ENCODE measurements around the gene KIFBP.

The KIFBP gene

DNA sequence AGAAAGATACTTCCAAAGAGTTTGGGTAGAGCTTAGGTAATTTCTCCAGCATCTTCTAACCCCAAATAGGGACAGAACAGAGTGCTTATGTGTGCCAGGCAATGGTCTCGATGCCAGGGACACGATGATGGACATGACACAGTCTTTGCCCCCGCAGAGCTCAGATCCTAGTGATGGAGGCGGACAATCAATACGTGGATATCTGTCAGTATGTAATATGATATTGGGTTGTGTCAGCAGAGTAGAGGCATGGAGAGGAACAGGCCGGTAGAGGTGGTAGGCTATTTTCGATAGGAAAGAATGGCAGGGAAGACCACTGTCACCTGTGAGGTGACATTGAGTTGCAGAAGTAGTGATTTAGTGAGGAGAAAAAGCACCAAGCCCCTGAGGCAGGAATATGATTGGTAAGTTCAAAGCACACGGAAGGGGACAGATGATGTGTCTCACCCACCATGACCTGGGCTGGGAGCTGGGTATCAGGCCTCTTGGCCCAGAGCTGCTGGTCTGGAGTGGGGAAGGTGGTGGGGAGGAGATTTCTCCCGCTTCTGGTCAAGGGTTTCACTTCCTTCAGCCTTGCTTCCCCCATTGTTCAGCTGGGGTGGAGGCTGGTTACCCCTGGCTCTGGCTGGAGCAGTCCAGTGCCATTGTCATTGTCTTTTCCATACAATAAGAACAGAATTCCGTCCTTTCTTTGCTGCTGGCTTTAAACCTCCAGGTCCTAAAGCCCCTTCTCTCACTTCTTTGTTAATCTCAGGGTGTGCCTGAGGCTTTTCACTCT lies 63.3 kb downstream of the KIFBP start:
- DNase-seq, result no peak

DNA sequence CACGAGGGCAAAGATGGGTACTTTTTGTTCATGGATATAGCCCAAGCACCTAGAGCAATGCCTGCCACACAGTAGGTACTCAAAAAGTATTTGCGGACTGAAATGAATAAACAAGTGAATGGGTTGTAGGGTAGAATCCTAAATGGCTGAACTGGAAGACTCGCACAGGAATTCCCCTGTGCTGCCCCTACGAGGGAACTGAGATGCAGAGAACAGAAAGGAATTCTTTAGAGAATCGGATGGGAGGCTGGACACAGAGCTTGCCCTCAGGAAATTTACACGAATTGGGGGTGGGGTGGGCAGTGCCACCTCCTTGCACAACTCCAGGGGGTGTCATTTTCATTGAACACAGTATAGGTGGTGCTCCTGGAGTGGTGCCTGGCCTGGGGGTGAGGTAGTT lies 64.1 kb downstream of the KIFBP start:
- no peak for DNase-seq

DNA sequence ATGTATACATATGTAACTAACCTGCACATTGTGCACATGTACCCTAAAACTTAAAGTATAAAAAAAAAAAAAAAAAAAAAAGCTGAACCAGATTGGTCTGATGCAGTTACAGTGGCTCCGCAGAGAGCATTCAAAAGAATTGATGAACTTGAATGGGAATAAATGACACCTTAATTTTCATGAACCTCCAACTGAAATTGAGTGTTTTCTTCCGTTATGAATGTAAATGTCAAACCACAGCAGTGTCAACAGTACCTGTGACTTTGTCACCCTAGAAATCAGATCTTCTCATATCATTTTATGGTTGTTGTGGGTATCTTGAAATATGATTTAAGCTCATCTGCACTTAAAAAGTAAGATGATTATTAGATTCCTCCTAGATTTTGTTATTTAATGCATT lies 66.6 kb downstream of the KIFBP start:
- DNase-seq, result no peak

DNA sequence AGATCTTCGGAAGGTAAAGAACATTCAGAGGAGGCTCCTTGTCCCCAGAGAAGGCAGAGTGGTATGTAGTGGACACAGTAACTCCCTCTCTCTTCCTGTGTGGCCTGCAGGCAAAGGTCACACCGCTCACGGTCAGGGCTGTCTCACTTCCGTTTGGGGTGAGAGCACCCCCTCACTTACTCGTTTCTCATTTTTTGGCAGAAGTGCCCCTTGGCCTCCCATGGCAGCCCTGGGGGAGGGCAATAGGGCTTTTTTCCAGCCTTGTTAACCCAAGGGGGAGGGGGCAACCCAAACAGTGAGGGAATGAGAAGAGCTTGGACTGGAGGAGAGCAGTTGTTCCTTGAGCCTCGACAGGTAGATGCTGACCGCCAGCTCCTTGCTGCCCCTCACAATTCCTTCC lies 67.5 kb downstream of the KIFBP start:
- no peak for DNase-seq

DNA sequence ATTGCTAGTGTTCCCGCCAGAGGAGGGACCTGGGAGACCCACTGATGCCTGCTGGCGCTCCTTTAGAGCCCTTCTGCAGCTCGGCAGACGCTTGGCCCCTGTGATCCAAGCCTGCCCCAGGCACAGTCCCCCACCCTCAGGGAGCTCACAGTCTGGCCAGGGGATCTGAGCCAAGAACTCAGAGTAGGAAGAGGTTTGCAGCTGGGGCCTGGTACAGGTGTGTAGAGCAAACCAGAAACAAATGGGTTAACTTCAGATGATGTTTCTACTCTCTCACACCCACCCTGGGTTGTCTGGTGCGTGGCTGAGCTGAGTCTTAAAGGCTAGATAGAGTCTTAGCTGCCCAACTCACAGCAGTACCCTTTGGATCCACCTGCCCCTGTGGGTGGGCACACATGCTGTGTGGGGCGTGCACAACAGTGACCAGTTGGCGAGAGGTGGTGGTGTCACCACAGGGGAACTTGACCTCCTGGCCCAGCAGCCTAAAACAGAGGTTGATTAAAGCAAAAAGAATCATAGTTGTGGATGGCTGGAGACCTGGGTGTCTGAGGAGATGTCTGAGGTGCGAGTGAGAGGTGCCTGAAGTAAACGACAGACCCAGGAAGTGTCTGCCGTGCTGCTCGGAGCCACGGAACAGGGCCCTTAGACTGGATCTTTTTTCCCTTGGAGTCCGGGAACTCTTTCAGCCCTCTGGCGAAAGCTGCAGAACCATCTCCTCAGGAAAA lies 68.1 kb downstream of the KIFBP start:
- no peak for DNase-seq

DNA sequence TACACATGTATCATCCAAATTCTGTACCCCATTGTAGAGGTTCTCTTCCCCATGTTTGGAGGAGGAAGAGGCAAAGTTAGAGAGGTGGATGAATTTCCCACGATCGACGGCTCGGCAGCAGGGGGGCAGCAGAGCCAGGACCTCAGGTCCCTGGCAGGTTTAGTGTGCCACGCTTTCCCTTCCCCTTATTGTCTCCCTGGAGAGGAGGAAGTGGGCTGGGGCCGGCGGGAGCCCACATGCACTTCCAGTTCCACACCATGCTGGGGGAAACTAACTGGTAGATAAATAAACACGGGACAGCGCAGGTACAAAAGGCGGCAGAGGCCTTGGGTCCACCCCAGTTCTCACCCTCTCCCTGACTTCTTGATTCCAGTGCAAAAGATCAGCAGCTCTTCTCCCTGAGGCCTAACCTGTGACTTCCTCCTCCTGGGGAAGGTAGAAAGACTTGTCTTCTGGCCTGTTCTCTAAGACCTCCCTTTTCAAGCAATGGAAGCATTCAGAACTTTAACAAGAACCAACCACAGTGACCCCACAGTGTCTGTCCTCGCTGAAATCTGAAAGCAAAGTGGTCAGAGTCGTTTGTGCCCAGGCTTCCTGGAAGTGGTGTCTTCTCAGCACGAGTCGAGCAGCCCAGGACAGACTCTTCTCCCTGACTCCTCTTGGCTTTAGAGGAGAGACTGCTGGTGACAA lies 68.8 kb downstream of the KIFBP start:
- no peak for DNase-seq

DNA sequence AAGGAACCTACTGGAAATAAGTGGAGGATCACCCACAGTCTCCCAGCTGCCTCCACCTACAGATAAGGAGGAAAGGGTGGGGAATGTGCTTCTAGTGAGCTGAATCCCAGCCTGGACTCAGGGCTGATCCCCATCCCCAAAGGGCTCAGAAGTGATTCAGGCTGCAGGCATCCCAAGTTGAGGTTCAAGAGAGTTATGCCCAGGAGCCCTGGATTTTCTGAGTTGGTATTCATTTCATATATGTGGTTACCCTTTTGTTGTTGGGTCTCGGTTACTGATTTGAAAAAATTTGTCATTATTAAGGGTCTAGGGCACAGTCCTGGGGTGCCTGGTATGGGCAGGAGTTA lies 69.3 kb downstream of the KIFBP start:
- DNase-seq, result no peak

DNA sequence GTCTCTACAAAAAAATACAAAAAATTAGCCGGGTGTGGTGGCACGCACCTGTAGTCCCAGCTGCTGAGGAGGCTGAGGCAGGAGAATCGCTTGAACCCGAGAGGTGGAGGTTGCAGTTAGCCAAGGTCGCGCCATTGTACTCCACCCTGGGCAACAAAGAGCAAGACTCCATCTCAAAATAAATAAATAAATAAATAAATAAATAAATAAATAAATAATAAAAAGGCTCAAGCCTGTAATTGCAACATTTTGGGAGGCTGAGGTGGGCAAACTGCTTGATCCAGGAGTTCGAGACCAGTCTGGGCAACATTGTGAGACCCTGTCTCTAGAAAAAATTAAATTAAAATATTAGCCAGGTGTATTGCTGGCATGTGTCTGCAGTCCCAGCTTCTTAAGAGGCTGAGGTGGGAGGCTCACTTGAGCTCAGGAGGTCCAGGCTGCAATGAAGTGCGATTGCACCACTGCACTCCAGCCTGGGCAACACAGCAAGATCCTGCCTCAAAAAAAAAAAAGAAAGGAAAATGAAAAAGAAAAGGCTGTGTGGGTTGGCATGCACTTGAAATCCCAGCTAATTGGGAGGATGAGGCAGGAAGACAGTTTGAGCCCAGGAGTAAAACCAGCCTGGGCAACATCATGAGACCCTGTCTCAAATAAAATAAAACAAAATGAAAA lies 71.7 kb downstream of the KIFBP start:
- no peak for DNase-seq

DNA sequence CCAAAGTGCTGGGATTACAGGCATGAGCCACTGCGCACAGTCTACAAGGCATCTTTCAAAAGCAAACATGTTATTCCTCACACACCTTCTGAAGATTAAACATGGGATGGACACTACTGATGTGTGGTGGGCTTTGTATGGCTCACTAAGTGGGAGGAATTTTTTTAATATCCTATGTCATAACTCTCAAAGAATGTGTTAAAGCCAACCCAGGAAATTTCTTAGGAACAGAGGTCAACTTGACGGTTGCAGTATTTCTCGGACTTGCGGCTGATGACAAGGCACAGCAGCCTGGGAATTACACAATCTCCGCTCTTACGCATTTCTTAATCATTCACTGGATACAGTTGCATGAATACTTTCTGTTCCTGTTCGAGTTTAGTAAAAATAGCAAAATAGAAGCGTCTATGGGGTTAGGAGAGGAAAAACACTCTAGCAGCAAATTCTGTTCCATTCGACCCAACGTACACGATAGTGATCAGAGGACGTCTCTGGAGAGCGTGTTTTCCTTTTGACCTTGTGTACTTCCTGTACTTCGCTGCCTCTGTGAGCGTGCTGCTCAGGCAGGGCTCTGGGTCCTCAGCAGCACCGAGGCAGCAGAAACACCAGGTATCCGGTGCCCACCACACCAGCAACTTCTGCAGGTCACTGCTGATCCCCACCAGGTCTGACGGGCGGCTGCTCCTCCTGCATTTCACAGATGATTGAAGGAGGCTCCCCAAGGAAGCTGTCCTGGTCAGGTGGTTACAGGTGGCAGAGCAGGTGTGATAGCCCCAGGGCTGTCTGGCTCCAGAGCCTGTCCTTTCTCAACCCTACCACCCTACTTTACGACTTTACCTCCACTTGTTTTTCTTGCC lies 72.9 kb downstream of the KIFBP start:
- DNase-seq, result no peak

DNA sequence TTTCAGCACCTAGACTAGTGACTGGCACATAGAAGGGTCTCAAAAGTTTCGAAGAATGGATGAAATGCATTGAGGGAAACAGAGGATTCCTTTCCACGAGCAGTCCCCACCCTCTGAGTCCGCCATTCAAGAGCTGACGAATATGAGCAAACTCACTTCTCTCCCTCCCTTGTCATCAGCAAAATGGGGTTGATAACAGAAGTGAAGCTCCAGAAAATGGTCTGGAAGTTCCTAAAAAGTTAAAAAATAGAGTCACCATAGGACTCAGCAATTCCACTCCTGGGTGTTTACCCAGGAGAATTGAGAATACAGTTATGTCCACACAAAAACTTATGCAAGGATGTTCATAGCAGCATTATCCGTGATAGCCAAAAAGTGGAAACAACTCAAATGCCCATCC lies 74.3 kb downstream of the KIFBP start:
- no peak for DNase-seq

DNA sequence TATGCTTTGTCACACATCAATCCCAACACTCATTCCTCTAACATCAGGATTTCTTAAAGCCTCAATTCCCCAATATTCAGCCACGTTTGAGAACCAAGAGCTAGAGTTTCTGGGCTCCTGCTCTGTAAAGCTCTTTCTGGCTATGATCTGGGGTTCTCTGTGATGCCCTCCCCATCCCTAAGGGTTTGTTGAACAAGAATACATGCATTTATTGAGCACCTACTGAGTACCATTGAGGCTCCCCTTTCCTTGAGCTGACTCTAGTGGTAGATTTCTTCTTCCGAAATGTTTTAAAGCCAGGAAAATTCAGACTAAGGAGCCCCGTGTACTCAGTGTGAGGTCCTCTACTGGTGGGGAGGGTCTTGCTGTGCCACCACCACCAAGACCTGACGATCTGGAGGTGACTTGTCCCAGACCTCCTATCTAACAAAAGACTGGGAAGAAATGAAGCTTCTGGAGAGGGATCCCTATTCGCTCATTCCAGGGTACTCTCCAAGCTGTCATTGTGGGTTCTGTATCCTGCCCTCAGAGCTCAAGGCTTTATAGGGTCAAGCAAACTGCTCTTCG lies 76.2 kb downstream of the KIFBP start:
- DNase-seq, result no peak

DNA sequence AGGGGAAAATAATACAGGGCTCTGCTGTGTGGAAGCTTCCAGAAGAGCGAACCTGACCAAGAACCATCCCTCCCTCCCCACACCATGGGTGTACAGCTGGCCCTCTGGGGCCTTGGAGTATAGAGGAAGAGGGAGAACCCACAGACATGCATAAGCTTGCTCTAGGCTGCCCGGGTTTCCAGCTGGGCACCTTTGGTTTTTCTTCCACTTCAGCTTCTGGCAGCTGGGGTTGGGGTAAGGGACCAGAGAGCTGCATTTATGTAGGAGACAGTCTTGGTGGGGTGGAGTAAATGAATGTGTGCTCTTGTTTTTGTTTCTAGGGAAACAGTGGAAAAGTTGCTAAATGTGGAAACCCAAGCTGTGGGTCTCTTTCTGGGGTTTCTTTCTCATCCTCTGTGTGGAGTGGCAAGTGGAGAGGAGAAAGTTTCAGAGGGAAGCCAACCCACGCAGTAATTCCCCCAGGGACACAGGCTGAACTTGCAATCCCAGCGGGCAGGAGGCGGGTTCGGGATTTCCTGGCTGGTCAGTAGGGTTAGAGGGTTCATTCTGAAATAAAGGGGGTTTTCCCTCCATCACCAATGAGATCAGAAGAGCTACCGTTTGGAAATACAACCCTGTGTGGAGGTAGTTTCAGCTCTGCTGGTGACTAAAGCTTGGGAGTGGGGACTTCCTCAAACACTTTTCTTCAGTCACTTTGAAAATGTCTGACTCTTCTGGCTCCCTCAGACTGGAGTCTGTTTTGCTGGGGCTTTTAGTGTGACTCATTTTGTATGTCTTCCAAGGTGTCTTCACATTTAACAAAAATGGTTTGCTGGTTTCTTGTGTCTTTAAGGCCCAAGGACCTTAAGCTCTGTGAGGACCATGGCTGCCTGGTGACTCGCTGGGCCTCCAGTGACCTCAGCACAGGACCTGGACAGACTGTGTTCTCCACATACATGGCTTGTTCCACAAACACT lies 77.1 kb downstream of the KIFBP start:
- DNase-seq, result no peak
